GM21447 (cell line): Measurements from ENCODE around the gene FBXO15.

Experiments
- ATAC-seq: cut with Tn5 transposase; IDR thresholded peaks from one replicate; pipeline ENCODE4 v1.9.1; 2021; ENCODE audit not compliant: unreplicated experiment

Gene FBXO15

DNA sequence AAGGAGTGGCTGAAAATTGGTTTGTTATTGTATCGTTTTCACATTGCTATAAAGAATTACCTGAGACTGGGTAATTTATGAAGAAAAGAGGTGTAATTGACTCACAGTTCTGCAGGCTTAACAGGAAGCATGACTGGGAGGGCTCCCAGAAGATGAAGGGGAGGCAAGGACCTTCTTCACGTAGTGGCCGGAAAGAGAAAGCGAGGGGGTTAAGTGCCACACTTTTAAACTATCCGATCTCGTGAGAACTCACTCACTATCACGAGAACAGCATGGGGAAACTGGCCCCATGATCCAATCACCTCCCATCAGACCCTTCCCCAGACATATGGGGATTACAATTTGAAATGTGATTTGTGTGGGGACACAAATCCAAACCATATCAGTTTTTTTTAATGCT, 81.6 kb downstream of the FBXO15 start:
- ATAC-seq, result no peak

DNA sequence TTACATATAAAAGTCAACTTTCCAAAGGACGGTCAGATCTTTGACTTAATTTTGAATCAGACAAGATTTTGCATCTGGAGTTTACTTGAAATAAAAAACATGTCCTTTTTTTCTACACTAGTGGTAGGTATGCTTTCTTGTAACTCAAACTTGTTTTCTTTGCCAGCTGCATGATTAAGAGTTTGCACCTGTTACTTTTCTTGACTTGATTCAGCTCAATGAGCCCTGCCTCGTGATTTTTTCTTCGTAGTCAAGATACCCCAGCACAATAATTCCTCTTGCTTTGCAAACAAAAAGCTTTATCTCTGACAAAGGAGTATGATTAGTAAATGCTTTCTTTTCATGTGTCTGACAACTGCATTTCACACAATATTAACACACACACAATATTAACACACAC, 82.3 kb downstream of the FBXO15 start:
- no peak for ATAC-seq

DNA sequence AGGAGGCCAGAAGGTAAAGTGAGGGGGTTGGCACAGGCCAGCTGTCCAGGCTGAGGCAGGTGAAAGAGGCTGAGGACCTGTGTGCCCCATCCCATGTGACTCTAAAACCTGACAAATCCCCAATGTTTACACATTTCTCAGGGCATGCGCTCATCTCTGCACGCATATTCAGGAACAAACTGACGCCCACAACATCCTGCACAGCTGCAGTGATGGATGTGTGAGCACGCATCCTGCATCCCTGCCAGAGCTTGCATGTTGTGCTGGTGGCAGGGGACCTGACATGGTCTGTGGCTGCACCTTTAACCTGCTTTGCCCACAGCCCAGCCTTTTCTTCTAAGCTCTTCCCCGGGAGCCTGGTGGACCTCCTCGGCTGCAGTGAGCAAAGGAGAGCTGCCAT, 83.1 kb downstream of the FBXO15 start:
- ATAC-seq, result no peak

DNA sequence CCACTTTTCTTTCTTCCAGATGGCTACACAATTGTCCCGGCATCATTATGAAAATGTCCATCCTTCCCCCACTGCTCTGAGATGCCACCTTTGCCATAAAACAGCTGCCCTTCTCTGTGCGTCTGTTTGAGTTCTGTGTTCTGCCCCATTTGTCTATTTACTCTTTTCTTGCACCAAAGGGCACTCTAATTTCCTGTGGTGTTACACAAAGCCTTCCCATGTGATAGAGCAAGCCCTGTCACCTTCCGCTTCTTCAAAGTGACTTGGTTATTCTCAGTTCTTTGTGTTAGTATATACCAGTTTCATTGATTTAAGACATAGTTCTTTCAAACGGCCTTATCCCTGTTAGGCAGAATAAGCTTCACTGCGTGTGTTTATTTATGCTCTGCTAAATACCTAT, 84.1 kb downstream of the FBXO15 start:
- ATAC-seq, result no peak

DNA sequence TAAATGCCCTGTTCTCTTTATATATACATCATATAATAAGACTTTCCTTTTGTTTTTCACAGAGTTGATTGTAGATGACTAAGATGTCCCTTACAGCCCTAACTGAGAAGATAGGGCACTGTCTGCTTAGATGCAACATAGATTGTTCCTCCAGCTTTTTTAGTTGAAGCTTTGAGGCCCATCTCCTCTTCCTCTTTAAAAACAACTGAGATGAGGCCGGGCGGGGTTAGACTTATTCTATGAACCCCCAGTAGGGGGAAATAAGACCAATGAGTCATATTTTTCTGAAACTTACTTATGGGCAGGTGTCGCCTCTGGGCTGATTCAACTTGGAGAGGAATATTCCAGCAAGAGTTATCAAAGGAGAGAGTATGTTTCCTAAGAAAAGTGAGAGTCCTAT, 84.6 kb downstream of the FBXO15 start:
- ATAC-seq, result no peak

DNA sequence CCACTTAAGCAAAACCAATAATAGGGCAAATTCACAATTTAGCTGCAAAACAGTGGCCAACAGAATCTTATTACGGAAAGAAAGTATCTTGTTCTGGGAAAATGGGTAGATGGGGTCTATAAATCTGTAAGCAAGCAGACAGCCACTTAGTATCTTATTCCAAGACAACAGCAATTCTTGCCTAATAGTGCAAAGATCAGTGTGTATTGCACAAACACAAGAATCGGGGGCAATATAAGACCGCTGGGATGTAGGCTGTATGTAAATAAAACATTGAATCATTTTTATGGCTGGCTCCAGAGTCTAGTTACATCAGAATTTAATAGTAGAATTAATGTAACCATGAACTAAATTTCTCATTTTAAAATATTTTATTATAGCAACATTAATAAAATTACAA, 85.6 kb downstream of the FBXO15 start:
- no peak for ATAC-seq

DNA sequence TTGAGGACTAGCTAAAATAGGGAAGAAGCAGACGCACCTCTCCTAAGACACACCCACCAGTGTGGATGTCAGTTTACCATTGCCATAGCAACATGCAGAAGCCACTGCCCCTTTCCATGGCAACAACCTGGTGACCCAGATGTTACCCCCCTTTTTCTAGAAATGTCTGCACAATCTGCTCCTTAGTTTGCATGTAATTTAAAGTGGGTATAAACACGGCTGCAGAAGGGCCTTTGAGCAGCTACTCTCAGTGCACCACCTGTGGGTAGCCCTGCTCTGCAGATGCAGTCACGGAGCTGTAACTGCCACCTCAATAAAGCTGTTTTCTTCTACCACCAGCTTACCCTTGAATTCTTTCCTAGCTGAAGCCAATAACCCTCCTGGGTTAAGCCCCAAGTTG, 87.1 kb downstream of the FBXO15 start:
- ATAC-seq, result no peak

DNA sequence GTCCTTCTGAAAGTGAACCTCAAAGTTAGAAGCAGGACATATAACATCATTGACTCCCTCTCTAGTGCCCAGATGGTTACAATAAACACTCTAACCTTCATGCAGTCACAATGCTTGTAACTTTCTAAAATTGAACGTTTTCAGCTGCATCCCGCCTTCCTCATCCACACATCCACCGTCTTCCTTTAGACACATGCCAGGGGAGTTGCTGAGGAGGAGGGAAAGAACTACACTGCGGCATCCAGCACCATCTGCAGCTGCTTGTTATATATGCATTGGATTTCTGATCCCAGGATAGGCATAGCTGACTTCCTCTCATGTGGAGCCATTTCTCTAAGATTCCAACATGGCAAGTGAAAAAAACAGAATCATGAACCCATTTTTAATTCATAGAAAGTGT, 96.8 kb downstream of the FBXO15 start:
- ATAC-seq, result no peak

DNA sequence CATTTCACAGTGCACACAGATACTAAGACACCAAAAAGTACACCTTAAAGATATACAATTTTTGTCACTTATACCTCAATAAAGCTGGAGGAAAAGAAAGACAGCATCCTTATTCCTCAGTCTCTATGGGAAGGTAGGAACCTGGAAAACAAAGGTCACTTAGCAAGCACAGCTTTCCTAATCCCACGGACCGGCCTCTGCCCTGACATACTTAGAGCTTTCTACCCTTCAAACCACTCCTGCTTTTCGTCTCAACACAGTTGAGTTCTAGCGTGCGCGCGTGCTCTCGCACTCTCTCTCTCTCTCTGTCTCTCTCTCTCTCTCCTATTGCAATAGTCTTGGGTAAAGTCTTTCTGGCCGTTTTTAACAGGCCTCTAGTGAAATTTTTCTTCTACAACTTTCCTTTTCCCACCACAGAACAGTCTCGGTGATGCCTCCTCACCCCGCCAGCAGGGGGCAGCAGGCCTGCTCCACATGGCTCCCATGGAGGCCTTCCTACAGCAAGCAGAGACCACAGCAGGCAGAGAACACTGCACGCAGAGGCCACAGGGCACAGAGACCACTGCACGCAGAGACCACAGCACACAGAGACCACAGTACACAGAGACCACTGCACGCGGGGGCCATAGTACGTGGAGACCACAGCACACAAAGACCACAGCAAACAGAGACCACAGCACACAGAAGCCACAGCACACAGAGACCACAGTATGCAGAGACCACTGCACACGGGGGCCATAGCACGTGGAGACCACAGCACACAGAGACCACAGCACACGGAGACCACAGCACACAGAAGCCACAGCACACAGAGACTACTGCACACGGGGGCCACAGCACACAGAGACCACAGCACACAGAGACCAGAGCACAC, 106.9 kb downstream of the FBXO15 start:
- no peak for ATAC-seq

DNA sequence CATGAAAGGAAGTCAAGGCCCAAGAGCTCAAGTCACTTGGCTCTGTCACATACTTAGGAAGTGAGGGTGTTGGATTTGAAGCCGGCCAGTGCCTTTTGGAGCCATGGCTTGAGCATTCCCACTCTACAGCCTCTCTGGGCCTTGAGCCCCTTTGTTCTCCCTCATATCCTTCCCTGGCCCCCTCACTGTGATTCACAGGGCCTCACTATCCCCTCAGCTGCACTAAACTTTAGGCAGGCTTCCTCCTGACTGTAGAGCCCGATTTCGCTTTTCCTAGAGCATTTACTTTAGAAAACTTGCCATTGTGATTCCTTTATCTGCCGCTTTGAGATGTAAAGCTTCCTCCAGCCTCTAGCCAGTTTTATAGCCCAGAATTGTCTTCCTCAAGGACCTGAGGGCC, 107.6 kb downstream of the FBXO15 start:
- ATAC-seq, result no peak

DNA sequence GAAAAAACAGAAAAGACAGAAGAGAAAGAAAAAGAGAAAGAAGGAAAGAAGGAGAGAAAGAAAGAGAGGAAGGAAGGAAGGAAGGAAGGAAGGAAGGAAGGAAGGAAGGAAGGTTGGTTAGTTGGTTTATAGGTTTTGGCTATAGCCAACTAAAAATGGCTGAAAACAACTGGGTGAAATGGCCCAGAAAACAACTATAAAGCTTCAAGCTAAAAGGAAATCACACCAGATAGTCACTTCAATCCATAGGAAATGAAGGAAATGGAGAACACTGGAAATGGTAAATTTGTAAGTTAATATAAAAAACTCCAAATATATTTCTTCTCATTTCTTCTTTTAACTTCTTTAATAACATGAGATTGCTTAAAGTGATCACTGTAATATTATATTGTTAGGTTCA, 118.5 kb downstream of the FBXO15 start:
- no peak for ATAC-seq
